Glutamatergic neuron (in vitro differentiated cells): ENCODE results near the gene THYN1. TPM values are rescaled to one million over a fixed set of nuclear protein-coding genes. Genes with fewer than 3 reads are reported as not detected.
A peak's percentile ranks its signal among the peaks of the same experiment; 100 is the strongest.

ENCODE experiments used
- DNase-seq: peaks from one replicate; pipeline ENCODE4 v3.0.0; 2022
- H3K27ac Mint-ChIP-seq: one replicate; pipeline ENCODE4 v1.8.0; 2020; ENCODE audit warnings: mild to moderate bottlenecking, mixed read lengths, inconsistent platforms; ENCODE audit not compliant: unreplicated experiment
- H3K27me3 Mint-ChIP-seq: one replicate; pipeline ENCODE4 v1.8.0; 2020; ENCODE audit warnings: mild to moderate bottlenecking, moderate library complexity, mixed read lengths, inconsistent platforms; ENCODE audit not compliant: unreplicated experiment
- H3K36me3 Mint-ChIP-seq: one replicate; pipeline ENCODE4 v1.8.0; 2020; ENCODE audit warnings: mild to moderate bottlenecking, mixed read lengths, inconsistent platforms; ENCODE audit not compliant: unreplicated experiment
- H3K4me1 Mint-ChIP-seq: one replicate; pipeline ENCODE4 v1.8.0; 2020; ENCODE audit warnings: mild to moderate bottlenecking, low read depth, mixed read lengths, inconsistent platforms; ENCODE audit not compliant: unreplicated experiment
- H3K4me3 Mint-ChIP-seq: one replicate; pipeline ENCODE4 v1.8.0; 2020; ENCODE audit warnings: mild to moderate bottlenecking, mixed read lengths, inconsistent platforms; ENCODE audit not compliant: unreplicated experiment
- H3K9me3 Mint-ChIP-seq: one replicate; pipeline ENCODE4 v1.8.0; 2020; ENCODE audit warnings: mild to moderate bottlenecking, moderate library complexity, mixed read lengths, inconsistent platforms; ENCODE audit not compliant: unreplicated experiment
- total RNA-seq: library from RNA; stranded (reverse); fragmentation: NEBNext Ultra II Directional; extraction: Animal tissue kit (Norgen Biotek cat#: 25700); gene quantifications from one replicate; pipeline ENCODE4 v1.2.1, GENCODE V29; 2021; ENCODE audit not compliant: unreplicated experiment
- TF ChIP-seq, protein P1 (sequence below): fragments of 200-600 bp; sonication (generic); IDR thresholded peaks from one replicate; pipeline ENCODE4 v1.5.0; 2021; ENCODE audit not compliant: partially characterized antibody, unreplicated experiment

Gene THYN1
- total RNA-seq, 1 donor from 2014 or later: 35.9 TPM

GRCh38 chr11:134254433-134255183 lies 1.5 kb upstream of the THYN1 start:
- TF ChIP-seq, protein P1, sequence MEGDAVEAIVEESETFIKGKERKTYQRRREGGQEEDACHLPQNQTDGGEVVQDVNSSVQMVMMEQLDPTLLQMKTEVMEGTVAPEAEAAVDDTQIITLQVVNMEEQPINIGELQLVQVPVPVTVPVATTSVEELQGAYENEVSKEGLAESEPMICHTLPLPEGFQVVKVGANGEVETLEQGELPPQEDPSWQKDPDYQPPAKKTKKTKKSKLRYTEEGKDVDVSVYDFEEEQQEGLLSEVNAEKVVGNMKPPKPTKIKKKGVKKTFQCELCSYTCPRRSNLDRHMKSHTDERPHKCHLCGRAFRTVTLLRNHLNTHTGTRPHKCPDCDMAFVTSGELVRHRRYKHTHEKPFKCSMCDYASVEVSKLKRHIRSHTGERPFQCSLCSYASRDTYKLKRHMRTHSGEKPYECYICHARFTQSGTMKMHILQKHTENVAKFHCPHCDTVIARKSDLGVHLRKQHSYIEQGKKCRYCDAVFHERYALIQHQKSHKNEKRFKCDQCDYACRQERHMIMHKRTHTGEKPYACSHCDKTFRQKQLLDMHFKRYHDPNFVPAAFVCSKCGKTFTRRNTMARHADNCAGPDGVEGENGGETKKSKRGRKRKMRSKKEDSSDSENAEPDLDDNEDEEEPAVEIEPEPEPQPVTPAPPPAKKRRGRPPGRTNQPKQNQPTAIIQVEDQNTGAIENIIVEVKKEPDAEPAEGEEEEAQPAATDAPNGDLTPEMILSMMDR: no peak
- H3K27me3 Mint-ChIP-seq: no peaks in the 10 kb centered on the region
- peak overlapping the region; percentile 38 for H3K27ac Mint-ChIP-seq
- H3K36me3 Mint-ChIP-seq: no peaks in the 10 kb centered on the region
- DNase-seq: no peak
- peaks cover 14% of the 10 kb centered on the region for H3K4me1 Mint-ChIP-seq
- H3K9me3 Mint-ChIP-seq: peaks cover 2% of the 10 kb centered on the region
- peak overlapping the region; percentile 98 for H3K4me3 Mint-ChIP-seq

DNA sequence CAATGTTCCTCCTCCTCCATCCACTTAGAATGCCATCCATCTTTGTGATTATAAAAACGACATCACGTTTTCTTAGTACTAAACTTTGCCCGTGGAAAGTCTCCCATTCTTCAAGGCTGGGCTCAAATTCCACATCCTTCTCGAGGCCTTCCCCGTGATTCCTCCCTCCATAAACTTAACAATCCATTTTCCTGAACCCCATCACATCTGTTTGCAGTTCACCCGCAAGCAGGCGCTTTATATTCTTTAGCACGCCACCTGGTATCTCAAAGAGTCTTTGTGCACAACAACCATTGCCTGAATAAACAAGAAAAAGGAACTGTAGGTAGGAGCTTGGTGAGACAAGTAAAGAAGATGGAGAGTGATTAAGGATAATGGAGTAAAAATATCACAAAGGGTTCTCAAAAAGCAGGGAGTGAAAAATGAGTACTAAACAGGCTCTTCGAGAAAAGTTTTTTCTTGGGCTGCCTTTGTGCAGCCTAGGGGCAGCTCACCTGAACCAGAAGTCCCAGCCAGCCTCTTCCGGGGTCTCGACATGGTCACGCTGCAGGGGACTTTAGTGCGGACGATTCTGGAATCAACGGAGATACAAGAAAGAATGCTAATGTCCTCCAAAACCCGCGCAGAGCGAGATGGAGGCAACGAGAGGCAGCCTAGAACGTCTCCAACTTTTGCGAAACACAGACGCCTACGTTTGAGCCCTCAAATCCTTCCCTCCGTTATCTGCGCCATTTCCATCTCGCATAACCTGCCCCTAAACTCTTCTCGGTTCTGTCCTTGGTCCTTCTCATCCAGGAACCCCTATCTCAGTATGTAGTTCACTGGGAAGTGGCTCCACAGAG lies 585 bp downstream of the THYN1 start:
- Mint-ChIP-seq H3K9me3 (peaks cover 4% of the 10 kb centered on the region), H3K27ac (peak overlapping the region; percentile 83), H3K4me1 (peaks cover 14% of the 10 kb centered on the region), H3K27me3 (no peaks in the 10 kb centered on the region), H3K36me3 (no peaks in the 10 kb centered on the region), H3K4me3 (peak overlapping the region; percentile 98)
- DNase-seq: no peak
- TF ChIP-seq, protein P1: no peak

DNA sequence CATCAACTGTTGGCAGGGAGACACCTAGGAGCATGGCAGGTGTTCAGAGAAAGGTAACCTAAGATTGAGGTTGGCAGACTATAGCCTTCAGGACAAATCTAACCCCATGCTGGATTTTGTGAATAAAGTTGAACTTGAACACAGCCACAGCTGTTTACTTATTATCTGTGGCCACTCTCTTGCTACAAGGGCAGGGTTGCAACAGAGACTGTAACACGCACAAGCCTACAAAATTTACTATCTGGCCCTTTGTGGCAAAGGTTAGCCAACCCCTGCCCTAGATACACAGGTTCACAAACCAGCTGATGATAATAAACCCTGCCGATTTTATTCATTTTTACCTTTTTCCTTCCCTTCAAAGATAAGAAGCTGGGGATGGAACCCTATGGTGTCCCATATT lies 2.5 kb downstream of the THYN1 start:
- Mint-ChIP-seq H3K36me3 (no peaks in the 10 kb centered on the region), H3K27ac (no peak overlapping the region), H3K9me3 (peaks cover 4% of the 10 kb centered on the region), H3K27me3 (no peaks in the 10 kb centered on the region), H3K4me3 (no peak overlapping the region), H3K4me1 (peaks cover 14% of the 10 kb centered on the region)
- TF ChIP-seq, protein P1: no peak
- no peak for DNase-seq

DNA sequence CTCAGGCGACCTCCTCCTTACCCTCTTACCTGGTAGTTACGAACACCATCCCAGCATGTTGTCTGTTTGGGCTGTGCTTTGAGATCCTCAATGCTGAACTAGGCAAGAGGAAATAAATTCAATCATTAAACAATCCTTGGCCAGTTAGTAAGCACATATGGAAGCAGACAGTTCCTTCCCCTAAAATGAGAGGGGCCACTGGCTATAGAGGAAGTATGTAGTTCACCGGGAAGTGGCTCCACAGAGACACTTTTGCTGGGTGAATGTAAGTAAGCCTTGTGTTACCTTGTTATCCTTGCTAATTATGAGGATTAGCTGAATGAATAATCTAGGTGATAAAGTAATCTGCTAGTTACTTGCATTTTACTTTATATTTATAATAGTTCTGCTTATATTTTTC lies 2.9 kb downstream of the THYN1 start:
- Mint-ChIP-seq H3K4me3 (no peak overlapping the region), H3K9me3 (peaks cover 4% of the 10 kb centered on the region), H3K36me3 (no peaks in the 10 kb centered on the region), H3K27me3 (no peaks in the 10 kb centered on the region), H3K27ac (no peak overlapping the region), H3K4me1 (peaks cover 14% of the 10 kb centered on the region)
- TF ChIP-seq, protein P1: no peak
- DNase-seq: no peak

DNA sequence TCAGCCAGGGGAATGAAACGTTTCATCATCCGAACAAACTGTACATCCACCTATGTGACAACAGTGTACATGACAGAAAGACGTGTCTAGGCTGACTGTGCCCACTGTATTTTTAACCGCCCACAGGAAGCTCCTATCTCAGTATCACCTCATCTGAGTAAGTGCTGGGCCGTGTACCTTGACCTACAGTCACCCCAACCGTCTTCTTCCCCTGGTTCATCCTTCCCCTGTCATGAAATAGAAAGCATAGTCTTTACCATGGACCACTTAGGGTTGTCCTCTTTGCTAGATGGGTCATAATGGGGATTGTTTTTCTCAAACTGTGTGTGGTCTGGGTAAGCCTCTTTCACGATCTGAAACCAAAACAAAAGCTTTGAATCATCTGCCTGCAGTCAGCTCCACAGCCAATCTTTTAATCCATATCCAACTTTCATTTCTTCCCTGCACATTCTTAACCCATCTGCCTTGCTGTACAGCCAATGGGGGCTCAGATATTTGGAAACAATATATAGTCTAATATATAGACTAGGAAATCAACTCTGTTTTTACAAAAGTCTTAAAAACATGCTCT lies 4.2 kb downstream of the THYN1 start:
- TF ChIP-seq, protein P1: no peak
- Mint-ChIP-seq H3K4me3 (no peak overlapping the region), H3K36me3 (peaks cover 3% of the 10 kb centered on the region), H3K9me3 (peaks cover 3% of the 10 kb centered on the region), H3K27ac (no peak overlapping the region), H3K4me1 (peaks cover 9% of the 10 kb centered on the region), H3K27me3 (no peaks in the 10 kb centered on the region)
- DNase-seq: no peak
